Astrocyte (in vitro differentiated cells and primary cell): ENCODE data around the gene FBXW9. TPM values are rescaled to one million over a fixed set of nuclear protein-coding genes. Genes with fewer than 3 reads are reported as not detected.
"Not testable (repeated sequence)": the region's sequence is repeated elsewhere in the genome, so short reads cannot be mapped to it uniquely, and the experiment has no call there.

Experiments used
- DNase-seq: peaks from one replicate; pipeline ENCODE4 v3.0.0-alpha.2; 2010; ENCODE audit warnings: low read depth
- FAIRE-seq: peaks from 2 replicates; lab custom pipeline; 2011; peaks lifted over from hg19 to GRCh38; lab: Jason Lieb, UNC
- H2AFZ ChIP-seq: 2 replicates; pipeline ENCODE4 v1.6.0; 2012; ENCODE audit warnings: low read depth, low read length, inconsistent platforms
- H3K27ac ChIP-seq: 2 replicates; pipeline ENCODE4 v1.5.1; 2011; ENCODE audit warnings: low read depth, low read length, inconsistent platforms
- H3K27me3 ChIP-seq: 2 replicates; pipeline ENCODE4 v1.6.0; 2011; ENCODE audit warnings: low read length, inconsistent platforms; ENCODE audit not compliant: insufficient read depth
- H3K36me3 ChIP-seq: 2 replicates; pipeline ENCODE4 v1.5.1; 2011; ENCODE audit warnings: low read length, inconsistent platforms; ENCODE audit not compliant: insufficient read depth
- H3K4me1 ChIP-seq: 2 replicates; pipeline ENCODE4 v1.5.1; 2011; ENCODE audit warnings: low read length, inconsistent platforms; ENCODE audit not compliant: insufficient read depth
- H3K4me2 ChIP-seq: 2 replicates; pipeline ENCODE4 v1.6.0; 2012; ENCODE audit warnings: low read length, inconsistent platforms
- H3K4me3 ChIP-seq: 2 replicates; pipeline ENCODE4 v1.5.1; 2011; ENCODE audit warnings: low read depth, mild to moderate bottlenecking, low read length, inconsistent platforms; ENCODE audit not compliant: insufficient read depth
- H3K79me2 ChIP-seq: 2 replicates; pipeline ENCODE4 v1.6.0; 2012; ENCODE audit warnings: mild to moderate bottlenecking, low read length, inconsistent platforms; ENCODE audit not compliant: insufficient read depth
- H3K9ac ChIP-seq: 2 replicates; pipeline ENCODE4 v1.6.0; 2012; ENCODE audit warnings: mild to moderate bottlenecking, low read length, inconsistent platforms
- H3K9me3 ChIP-seq: 2 replicates; pipeline ENCODE4 v1.5.1; 2012; ENCODE audit warnings: low read depth, mild to moderate bottlenecking, low read length, inconsistent platforms; ENCODE audit not compliant: insufficient read depth
- H4K20me1 ChIP-seq: 2 replicates; pipeline ENCODE4 v1.6.0; 2012; ENCODE audit warnings: low read length, inconsistent platforms; ENCODE audit not compliant: insufficient read depth
- H3K27ac Mint-ChIP-seq: one replicate; pipeline ENCODE4 v1.8.0; 2021; ENCODE audit warnings: mild to moderate bottlenecking, mixed read lengths; ENCODE audit not compliant: unreplicated experiment
- H3K27me3 Mint-ChIP-seq: one replicate; pipeline ENCODE4 v1.8.0; 2021; ENCODE audit warnings: low read depth, mixed read lengths; ENCODE audit not compliant: unreplicated experiment
- H3K36me3 Mint-ChIP-seq: one replicate; pipeline ENCODE4 v1.8.0; 2021; ENCODE audit warnings: low read depth, mixed read lengths; ENCODE audit not compliant: unreplicated experiment
- H3K4me1 Mint-ChIP-seq: one replicate; pipeline ENCODE4 v1.8.0; 2021; ENCODE audit warnings: low read depth, mixed read lengths; ENCODE audit not compliant: unreplicated experiment
- H3K4me3 Mint-ChIP-seq: one replicate; pipeline ENCODE4 v1.8.0; 2021; ENCODE audit warnings: mild to moderate bottlenecking, moderate library complexity, mixed read lengths; ENCODE audit not compliant: unreplicated experiment
- H3K9me3 Mint-ChIP-seq: one replicate; pipeline ENCODE4 v1.8.0; 2021; ENCODE audit warnings: mild to moderate bottlenecking, mixed read lengths; ENCODE audit not compliant: unreplicated experiment
- EZH2 ChIP-seq: IDR thresholded peaks from 2 replicates; pipeline ENCODE4 v1.6.1; 2012; ENCODE audit warnings: mild to moderate bottlenecking, low read length, inconsistent platforms; ENCODE audit not compliant: insufficient read depth
- total RNA-seq: library from RNA; stranded (reverse); gene quantifications from 2 replicates; pipeline ENCODE4 v1.2.1, GENCODE V29; 2021
- TF ChIP-seq, protein P1 (sequence below): IDR thresholded peaks from 2 replicates; pipeline ENCODE4 v1.5.1; 2011; ENCODE audit warnings: low read depth, mild to moderate bottlenecking, inconsistent platforms, low read length, moderate library complexity; ENCODE audit not compliant: insufficient read depth

FBXW9 gene
- total RNA-seq, 1 donor from 2014 or later: 9.9 TPM

DNA sequence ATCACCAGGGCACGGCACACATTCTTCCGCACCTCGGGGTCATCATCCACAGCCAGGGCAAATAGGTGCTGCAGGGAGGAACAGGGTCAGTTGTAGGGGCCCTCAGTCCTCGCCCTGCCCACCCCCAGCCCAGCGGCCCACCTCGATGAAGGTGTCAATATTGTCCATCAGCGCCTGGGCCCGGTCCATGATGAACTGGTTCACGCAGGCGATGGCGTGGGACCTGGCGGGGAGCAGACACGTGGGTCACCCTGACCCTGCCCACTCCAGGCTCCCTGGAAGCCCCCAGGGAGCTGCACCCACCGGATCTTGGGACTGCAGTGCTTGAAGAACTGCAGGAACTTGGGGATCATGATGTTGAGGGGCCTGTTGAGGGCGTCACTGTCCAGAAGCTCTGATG, 18.7 kb upstream of the FBXW9 start:
- Mint-ChIP-seq H3K27ac (no peak overlapping the region), H3K4me3 (no peak overlapping the region), H3K36me3 (peaks cover 18% of the 10 kb centered on the region), H3K4me1 (peaks cover 2% of the 10 kb centered on the region), H3K9me3 (no peaks in the 10 kb centered on the region), H3K27me3 (no peaks in the 10 kb centered on the region)
- Histone ChIP-seq H4K20me1 (peaks cover 68% of the 10 kb centered on the region), H2AFZ (no peak overlapping the region), H3K79me2 (peaks cover 69% of the 10 kb centered on the region), H3K4me3 (no peak overlapping the region), H3K9me3 (no peaks in the 10 kb centered on the region), H3K4me2 (no peak overlapping the region), H3K27me3 (no peaks in the 10 kb centered on the region), H3K27ac (no peak overlapping the region), H3K9ac (no peak overlapping the region), H3K36me3 (peaks cover 34% of the 10 kb centered on the region), H3K4me1 (peaks cover 7% of the 10 kb centered on the region)
- no peak for TF ChIP-seq EZH2
- TF ChIP-seq, protein P1, sequence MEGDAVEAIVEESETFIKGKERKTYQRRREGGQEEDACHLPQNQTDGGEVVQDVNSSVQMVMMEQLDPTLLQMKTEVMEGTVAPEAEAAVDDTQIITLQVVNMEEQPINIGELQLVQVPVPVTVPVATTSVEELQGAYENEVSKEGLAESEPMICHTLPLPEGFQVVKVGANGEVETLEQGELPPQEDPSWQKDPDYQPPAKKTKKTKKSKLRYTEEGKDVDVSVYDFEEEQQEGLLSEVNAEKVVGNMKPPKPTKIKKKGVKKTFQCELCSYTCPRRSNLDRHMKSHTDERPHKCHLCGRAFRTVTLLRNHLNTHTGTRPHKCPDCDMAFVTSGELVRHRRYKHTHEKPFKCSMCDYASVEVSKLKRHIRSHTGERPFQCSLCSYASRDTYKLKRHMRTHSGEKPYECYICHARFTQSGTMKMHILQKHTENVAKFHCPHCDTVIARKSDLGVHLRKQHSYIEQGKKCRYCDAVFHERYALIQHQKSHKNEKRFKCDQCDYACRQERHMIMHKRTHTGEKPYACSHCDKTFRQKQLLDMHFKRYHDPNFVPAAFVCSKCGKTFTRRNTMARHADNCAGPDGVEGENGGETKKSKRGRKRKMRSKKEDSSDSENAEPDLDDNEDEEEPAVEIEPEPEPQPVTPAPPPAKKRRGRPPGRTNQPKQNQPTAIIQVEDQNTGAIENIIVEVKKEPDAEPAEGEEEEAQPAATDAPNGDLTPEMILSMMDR: no peak
- DNase-seq: no peak
- FAIRE-seq: no peak

DNA sequence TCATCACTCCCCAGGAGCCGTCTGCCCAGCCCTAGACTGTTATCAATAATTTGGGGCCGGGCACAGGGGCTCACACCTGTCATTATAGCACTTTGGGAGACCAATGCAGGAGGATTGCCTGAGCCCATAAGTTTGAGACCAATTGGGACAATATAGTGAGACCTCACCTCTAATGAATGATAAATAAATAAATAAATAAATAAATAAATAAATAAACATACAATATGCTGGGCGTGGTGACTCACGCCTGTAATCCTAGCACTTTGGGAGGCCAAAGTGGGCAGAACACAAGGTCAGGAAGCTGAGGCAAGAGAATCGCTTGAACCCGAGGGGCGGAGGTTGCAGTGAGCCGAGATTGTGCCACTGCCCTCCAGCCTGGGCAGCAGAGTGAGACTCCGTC, 16.9 kb upstream of the FBXW9 start:
- not testable (repeated sequence) for H3K27me3 Mint-ChIP-seq

DNA sequence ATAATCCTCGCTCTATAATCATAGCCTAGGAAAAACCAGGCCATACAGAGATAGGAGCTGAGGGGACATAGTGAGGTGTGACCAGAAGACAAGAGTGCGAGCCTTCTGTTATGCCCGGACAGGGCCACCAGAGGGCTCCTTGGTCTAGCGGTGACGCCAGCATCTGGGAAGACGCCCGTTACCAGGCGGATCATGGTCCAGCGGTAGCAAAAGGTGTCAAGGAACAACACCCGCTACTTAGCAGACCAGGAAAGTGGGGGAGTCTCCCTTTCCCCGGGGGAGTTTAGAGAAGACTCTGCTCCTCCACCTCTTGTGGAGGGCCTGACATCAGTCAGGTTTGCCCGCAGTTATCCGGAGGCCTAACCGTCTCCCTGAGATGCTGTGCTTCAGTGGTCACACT, 15.6 kb upstream of the FBXW9 start:
- not testable (repeated sequence) for H3K27me3 Mint-ChIP-seq, H3K9me3 ChIP-seq, FAIRE-seq, H3K27me3 ChIP-seq, H3K27ac Mint-ChIP-seq, H2AFZ ChIP-seq, H3K9me3 Mint-ChIP-seq, H3K4me3 ChIP-seq, H3K4me2 ChIP-seq, DNase-seq, H3K4me3 Mint-ChIP-seq, H3K4me1 Mint-ChIP-seq, H3K36me3 Mint-ChIP-seq, H3K27ac ChIP-seq, H3K9ac ChIP-seq, H3K4me1 ChIP-seq
- Histone ChIP-seq H4K20me1 (peaks cover 47% of the 10 kb centered on the region), H3K79me2 (peaks cover 42% of the 10 kb centered on the region), H3K36me3 (peaks cover 38% of the 10 kb centered on the region)

More for the DNA sequence above, 16.9 kb upstream of the FBXW9 start:
- H3K9ac ChIP-seq, H3K27ac Mint-ChIP-seq, H3K36me3 Mint-ChIP-seq, H3K9me3 Mint-ChIP-seq, H3K4me3 Mint-ChIP-seq, H3K4me1 ChIP-seq, H3K9me3 ChIP-seq, H3K27ac ChIP-seq, FAIRE-seq, H3K4me2 ChIP-seq, H3K4me1 Mint-ChIP-seq, H3K27me3 ChIP-seq, H3K4me3 ChIP-seq, DNase-seq, H2AFZ ChIP-seq: not testable (repeated sequence)
- H3K36me3 ChIP-seq: peaks cover 37% of the 10 kb centered on the region
- H3K79me2 ChIP-seq: peaks cover 54% of the 10 kb centered on the region
- H4K20me1 ChIP-seq: peaks cover 57% of the 10 kb centered on the region

GRCh38 chr19:12711187-12711586, 14.8 kb upstream of the FBXW9 start:
- H3K4me1 ChIP-seq: no peaks in the 10 kb centered on the region

More at GRCh38 chr19:12711187-12711586, 14.8 kb upstream of the FBXW9 start:
- Histone ChIP-seq H2AFZ (no peak overlapping the region), H3K4me2 (no peak overlapping the region), H3K9ac (no peak overlapping the region), H3K9me3 (no peaks in the 10 kb centered on the region), H3K27ac (no peak overlapping the region), H3K36me3 (peaks cover 37% of the 10 kb centered on the region), H3K27me3 (no peaks in the 10 kb centered on the region), H3K79me2 (peaks cover 34% of the 10 kb centered on the region), H3K4me3 (no peak overlapping the region), H4K20me1 (peaks cover 42% of the 10 kb centered on the region)
- FAIRE-seq: no peak
- Mint-ChIP-seq H3K9me3 (no peaks in the 10 kb centered on the region), H3K36me3 (peaks cover 3% of the 10 kb centered on the region), H3K4me1 (no peaks in the 10 kb centered on the region), H3K27ac (no peak overlapping the region), H3K4me3 (no peak overlapping the region), H3K27me3 (no peaks in the 10 kb centered on the region)
- no peak for TF ChIP-seq EZH2
- TF ChIP-seq, protein P1: no peak
- DNase-seq: no peak
